Activated CD4-positive, alpha-beta T cell treated with anti-CD3 and anti-CD28 coated beads, Interleukin-2, amount 50 U/mL, for 48 hours (primary cell): ENCODE results near the gene TGFBR2.

Experiments
- DNase-seq, 2 experiments: peaks; one replicate each; pipeline ENCODE4 v3.0.0-alpha.2; 2020

TGFBR2 gene

DNA sequence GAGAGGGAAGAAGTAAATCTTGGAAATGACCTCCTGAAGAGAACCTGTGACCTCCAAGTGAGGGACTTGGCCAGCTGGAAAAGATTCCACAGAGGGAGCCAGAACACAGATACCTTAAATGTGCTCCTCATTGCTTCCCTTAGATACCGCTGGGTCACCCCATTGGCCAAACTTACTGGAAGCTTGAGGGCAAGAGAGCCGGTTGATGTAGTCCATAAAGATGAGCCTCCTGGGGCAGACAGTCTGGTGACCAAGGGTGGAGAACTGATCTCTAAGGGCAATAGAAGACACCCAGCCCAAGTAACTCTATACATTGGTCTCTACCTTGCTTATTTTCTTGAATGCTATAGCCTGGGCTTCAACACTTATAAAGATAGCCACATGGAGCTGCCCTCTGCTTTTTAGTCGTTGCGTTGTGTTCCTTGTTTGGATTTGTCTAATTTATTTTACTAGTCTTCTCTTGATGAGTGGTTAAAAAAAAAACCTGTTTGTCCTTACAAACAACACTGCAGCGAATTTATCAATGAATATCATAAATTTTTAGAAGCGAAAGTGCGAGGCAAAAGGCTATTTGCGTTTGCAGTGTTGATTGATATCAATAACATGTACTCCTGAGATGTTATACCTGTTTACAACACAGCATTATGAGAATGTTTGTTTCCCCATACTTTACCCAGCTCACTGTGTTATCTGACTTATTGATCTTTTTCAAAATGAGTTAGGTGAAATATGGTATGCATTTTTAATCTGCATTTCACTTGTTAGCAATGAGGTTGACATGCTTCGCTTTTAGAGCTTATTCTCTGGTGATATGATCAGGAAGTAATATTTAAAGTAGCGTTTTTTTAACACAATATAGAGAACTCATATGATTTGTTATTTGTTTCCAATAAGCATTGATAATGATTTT is 31.2 kb downstream of the TGFBR2 start:
- DNase-seq, result no peak

DNA sequence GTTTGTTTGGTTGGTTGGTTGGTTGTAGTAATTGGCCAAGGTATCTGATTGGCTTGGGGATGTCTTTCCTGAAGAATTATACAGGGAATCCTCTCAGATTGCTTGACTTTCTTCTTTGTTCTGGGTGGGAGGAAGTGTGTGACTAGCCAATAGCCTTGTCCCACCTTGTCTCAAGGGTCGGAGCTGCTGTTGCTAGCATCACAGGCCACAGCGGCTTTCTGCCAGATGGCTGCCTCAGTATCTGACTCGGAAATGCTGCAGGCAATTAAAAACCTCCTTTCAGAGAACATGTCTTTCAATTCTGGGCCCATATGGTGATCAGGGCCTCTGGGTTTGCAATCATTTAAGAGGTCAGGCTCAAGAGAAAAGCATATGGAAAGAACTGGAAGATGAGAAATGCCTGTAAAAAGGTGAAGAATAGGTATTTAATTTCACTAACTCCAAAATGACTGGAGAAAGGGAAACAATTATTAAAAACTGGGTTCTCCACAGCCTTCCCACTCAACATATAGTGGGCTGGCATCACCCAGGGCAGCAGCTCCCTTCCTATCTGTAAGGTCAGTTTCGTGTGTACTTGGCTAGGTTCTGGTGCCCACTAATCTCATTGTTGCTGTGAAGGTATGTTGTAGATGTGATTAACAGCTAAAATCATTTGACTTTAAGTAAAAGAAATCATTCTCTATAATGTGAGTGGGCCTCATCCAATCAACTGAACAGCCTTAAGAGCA is 32.4 kb downstream of the TGFBR2 start:
- no peak for DNase-seq

DNA sequence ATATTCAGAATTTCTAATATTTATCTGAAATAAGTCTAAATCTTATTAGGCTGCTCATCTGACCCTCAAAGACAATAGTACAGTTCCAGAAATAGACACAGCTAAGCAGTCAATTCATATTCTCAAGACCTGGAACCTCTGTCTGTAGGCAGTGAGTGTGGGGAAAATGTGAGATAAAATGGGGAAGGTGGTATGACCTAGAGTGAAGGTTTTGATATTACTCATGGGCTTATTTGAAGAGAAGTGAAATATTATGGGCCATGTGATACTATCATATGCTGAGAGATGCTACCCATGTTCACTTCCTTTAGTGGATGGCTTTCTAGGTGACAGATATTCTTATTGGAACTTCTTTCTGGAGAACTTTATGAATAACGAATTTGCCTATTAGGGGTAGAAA is 33.5 kb downstream of the TGFBR2 start:
- DNase-seq, result no peak

DNA sequence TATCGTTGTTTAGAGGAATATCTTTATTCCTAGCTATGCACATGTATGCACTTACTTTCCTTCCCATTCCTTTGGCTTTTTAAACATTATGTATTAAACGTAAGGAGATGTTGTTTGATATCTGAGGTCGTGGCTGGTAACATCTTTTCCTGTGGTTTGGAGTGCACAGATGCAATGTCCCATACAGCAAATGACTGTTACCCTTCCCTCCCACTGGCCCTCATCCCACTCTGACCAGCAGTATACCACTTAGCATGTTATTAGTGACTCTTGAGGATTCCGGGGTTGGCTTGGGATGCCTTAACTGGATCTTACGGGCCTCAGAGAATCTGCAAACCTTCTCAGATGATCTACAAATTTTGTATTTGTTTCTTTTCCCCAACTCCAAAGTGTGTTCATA is 34.5 kb downstream of the TGFBR2 start:
- DNase-seq, result no peak

DNA sequence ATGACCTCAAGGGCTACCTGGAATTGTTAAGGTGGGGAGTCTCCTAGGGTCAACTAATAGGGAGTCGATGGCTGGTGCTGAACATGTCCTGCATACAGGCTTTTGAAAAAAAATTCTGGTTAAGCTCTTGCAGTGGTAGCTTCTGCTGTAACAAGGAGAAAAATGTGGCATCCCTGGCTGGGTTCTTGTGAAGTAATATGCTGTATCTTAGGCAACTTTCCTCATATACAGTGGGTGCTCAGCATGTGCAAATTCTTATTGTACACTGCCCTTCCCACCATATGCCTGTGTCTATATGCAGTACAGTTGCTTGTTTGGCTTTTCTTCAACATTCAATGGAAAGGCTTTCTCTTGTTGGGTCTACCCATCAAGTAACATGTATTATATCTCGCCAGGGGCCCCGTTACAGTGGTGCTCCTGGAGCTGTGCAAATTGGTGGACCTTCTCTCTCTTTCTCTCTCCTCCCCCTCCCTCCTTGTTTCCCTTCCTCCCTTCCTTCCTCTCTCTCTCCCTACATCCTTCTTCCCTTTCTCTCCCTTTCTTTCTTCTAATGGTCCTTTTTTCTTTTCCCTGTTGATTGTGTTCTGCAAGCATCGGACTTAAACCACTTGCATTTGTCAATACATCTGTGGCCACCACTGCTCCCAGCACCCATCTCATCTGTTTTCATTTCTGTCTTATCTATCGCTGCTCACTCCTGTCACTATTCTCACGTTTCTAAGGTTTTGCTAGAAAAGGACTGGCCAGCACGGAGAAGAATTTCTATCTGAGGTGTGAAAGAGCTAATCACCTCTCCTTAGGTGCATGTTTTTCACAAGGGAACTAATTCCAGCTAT is 35.2 kb downstream of the TGFBR2 start:
- DNase-seq, result no peak

DNA sequence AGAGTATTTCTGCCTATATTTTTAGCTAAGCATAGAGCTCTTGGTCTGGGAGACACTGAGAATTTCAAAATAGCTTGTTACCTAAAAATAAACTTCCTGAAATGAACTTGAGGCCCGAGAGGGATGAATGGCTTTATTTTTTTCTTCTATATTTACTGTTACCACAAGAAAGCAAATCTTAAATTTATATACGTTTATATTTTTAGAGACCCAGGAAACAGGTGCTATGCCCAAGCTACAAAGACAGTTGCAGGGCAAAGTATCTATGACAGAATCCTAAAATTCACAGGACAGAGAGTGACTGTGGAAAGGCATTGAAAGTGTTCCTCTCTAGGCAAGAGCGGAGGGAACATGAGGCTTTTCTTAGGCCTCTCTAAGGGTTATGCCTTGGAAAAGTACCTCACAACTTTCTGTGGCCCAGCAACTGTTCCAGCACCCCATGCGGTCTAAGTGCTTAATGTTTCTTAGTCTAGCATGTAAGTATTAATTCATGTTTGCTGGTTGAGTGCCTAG is 36.5 kb downstream of the TGFBR2 start:
- DNase-seq, result no peak

DNA sequence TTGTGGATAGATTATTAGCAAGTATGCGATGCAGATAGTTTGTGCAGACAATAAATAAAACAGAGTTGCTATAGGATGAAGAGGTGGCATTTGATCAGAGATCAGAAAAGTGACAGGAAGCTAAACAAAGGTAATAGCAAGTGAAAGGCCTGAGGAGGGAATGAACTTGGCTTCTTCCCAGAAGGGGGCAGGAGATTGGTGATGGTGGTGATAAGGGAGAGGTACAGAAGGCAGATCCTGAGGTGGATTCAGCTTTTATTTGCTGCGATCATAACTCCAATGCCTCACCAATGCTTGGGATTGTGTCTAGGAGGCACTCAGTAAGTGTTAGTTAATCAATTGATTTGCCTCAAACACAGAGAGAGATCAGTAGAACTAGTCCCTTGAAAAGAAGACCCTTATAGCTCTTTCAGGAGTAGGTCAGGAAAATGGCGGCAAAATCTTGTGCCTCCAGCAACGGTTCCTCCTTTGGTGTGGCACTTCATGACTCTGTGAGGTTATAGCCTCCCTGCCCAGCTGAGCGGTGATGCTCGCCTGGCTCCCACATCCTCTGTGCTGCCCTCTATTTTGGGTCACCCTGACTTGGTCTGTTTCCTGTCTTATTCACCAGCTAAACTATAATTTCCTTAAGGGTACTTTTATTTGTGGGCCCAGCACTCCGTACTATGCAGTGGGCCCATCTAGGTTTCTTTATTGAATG is 37.5 kb downstream of the TGFBR2 start:
- DNase-seq, result peak; percentile 59 to 70

DNA sequence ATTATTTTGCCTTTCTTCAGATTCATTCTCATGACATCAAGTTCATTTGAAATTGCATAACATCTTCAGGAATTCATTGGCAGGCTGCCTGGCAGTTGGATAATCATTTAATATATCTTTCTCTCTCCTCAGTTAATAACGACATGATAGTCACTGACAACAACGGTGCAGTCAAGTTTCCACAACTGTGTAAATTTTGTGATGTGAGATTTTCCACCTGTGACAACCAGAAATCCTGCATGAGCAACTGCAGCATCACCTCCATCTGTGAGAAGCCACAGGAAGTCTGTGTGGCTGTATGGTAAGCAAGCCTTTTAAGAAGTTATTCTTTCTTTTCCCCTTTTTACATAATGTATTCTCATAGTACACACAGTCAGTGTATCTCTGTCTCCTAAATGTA is 38.2 kb downstream of the TGFBR2 start:
- peak in 1 of 2 experiments; percentile 59 for DNase-seq

- no peak for DNase-seq
Observed at GRCh38 chr3:30645077-30645476, 38.7 kb downstream of the TGFBR2 start.

DNA sequence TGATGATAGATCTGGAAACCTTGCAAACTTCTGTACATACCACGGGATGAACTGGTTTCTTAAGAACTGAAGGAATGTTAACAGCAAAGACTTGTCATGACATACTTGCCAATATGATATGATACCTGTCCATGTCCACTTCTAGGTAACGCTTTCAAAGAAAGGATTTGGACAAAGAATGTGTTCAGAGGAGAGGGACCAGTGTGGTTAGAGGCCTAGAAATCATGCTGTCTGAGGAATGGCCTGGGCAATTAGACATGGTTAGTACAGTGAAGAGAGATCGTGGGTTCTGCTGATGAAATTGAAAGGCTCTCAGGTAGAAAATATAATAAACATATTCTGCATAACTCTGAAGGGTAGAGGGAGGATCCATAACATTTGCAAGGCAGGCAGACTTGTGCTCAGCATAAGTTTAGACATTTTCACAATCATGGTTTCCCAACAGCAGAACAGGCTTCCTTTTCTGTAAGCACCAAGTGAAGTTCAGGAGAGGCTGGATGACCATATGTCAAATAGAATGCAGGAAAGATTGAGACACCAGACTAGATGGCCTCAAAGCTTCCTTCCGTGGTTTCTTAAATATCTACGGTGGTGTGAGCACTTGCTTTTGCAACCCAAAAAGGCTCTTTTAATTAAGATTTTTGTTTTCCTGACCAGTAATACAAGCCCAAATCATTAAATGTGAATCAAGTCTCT is 39.9 kb downstream of the TGFBR2 start:
- no peak for DNase-seq

DNA sequence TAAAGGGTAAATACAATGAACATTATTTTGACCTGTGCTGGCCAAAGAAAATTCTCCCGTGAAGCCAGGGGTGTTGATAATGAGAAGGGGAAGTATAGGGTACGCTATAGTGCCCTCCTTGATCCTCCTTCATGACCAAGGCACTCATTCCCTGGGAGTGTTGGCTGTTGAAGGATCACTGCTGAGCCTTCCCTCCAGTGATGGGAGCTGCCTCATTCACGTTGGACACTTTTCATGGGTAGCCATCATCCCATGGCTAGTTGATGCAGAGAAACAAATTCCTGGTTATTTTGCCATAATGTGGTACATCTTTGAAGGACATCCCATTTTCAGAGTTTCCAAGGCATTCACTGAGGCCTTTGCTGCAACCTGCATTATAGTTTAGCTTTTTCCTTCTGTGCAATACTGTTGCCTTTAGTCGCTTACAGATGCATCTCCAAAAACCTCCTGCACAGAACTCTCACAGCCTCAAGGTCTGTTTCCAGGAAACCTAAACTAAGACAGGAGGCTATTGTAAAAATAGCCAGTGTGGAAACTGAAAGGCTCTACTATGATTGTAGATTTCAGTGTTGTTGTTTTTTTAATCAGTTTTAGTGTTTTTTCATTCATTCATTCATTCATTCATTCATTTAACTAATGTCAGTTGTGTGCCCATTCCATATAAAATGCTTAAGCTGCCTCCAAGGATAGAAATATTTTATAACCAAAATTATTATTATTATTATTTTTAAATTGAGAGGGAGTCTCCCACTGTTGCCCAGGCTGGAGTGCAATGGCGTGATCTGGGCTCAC is 40.8 kb downstream of the TGFBR2 start:
- no peak for DNase-seq

DNA sequence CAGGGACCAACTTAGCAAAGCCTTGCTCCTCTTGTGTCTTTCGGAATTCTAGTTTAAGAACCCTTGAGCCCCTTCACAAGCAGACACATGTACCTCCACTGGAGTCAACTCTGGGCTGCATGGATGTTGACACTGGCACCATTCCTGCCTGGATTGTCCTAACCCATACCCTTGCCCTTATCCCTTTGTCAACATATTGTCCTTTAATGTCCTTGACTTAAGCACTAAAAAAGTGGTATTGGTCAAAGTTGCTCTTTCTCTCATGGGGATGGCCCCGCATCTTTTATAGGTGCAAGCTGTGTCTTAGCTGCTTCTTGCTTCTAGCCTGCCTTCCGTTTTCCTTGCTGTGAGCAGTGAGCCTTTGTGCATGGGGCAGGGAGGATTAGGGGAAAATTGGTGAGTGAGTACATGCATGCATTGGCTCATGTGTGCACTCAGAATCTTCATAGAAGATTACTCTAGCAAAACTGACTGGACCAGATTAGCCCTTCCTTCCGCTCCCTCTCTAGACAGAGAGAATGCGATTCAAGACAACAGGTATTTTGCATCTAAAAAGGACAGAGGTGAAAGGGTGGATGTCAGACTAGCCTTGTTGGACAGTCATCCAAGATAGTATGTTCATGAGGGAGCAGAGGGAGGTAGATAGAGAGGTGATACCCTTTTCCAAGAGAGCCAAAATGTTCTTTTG is 42.4 kb downstream of the TGFBR2 start:
- no peak for DNase-seq

GRCh38 chr3:30649572-30650318 is 43.3 kb downstream of the TGFBR2 start:
- no peak for DNase-seq

- no peak for DNase-seq
Observed at GRCh38 chr3:30650348-30650995, 44.1 kb downstream of the TGFBR2 start.

GRCh38 chr3:30654269-30654668 is 47.9 kb downstream of the TGFBR2 start:
- DNase-seq, result no peak

- no peak for DNase-seq
Observed at GRCh38 chr3:30655187-30655812, 48.9 kb downstream of the TGFBR2 start.

- DNase-seq, result no peak
Observed at GRCh38 chr3:30656624-30657141, 50.3 kb downstream of the TGFBR2 start.

- no peak for DNase-seq
Observed at GRCh38 chr3:30657914-30658313, 51.5 kb downstream of the TGFBR2 start.
